Stimulated activated naive CD8-positive, alpha-beta T cell treated with anti-CD3 and anti-CD28 coated beads, Interleukin-15, amount 100 ng/mL, for 72 hours (primary cell): Measurements from ENCODE around the gene C15orf61.
A peak's percentile ranks its signal among the peaks of the same experiment; 100 is the strongest.

Source experiments
- ATAC-seq: fragments of 150-1000 bp; cut with Tn5 transposase; 2 replicates; pipeline ENCODE4 v1.10.0; 2021; ENCODE audit warnings: mild to moderate bottlenecking, moderate library complexity
- DNase-seq, 2 donors: peaks; one replicate each; pipeline ENCODE4 v3.0.0; 2021 to 2022
- H3K27ac Mint-ChIP-seq, 2 donors: one replicate each; pipeline ENCODE4 v1.8.0; 2022; ENCODE audit warnings: mild to moderate bottlenecking in 2 of 2, mixed read lengths in 2 of 2, moderate library complexity in 2 of 2
- H3K27me3 Mint-ChIP-seq: one replicate; pipeline ENCODE4 v1.8.0; 2022; ENCODE audit warnings: mixed read lengths
- H3K4me1 Mint-ChIP-seq: one replicate; pipeline ENCODE4 v1.8.0; 2022; ENCODE audit warnings: mild to moderate bottlenecking, mixed read lengths
- H3K4me3 Mint-ChIP-seq, 2 donors: one replicate each; pipeline ENCODE4 v1.8.0; 2022; ENCODE audit warnings: mild to moderate bottlenecking in 2 of 2, mixed read lengths in 2 of 2, moderate library complexity in 1 of 2
- H3K9me3 Mint-ChIP-seq, 2 donors: one replicate each; pipeline ENCODE4 v1.8.0; 2022; ENCODE audit warnings: mixed read lengths in 2 of 2

C15orf61 gene

GRCh38 chr15:67521029-67521782 lies at the start of gene C15orf61:
Gene C15orf61, plus strand, starts transcription at chr15:67521131. Its CDS starts 118 bp downstream, at chr15:67521249.
- Mint-ChIP-seq H3K27me3 (no peaks in the 10 kb centered on the region), H3K4me1 (peaks cover 31% of the 10 kb centered on the region), H3K27ac (peak within 1 kb of the TSS; percentile 96 to 99), H3K9me3 (no peaks in the 10 kb centered on the region), H3K4me3 (peak within 1 kb of the TSS; percentile 91 to 93)
- ATAC-seq (peak; percentile 89), DNase-seq (peak; percentile 85 to 88)

DNA sequence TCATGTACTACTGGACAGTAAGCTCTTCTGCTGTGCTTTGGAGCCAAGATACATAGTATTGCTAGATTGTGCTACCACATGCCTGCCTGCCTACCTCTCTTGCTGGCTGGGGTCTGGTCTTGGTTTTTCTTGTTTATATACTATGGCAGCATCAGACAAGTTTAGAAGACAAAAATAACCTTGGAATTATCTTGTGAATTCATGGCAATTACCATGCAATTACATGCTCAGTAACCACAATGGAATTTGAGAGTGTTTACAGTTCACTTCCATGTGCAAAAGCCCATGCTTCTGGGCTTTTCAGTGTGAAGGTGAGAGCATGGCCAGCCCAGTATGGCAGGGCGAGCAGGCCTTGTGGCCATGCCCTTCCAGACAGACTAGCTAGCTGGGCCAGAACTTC lies 48.0 kb upstream of the C15orf61 start:
- Mint-ChIP-seq H3K27ac (no peak overlapping the region), H3K4me1 (no peaks in the 10 kb centered on the region), H3K27me3 (no peaks in the 10 kb centered on the region), H3K4me3 (no peak overlapping the region), H3K9me3 (no peaks in the 10 kb centered on the region)
- ATAC-seq: no peak
- no peak for DNase-seq

DNA sequence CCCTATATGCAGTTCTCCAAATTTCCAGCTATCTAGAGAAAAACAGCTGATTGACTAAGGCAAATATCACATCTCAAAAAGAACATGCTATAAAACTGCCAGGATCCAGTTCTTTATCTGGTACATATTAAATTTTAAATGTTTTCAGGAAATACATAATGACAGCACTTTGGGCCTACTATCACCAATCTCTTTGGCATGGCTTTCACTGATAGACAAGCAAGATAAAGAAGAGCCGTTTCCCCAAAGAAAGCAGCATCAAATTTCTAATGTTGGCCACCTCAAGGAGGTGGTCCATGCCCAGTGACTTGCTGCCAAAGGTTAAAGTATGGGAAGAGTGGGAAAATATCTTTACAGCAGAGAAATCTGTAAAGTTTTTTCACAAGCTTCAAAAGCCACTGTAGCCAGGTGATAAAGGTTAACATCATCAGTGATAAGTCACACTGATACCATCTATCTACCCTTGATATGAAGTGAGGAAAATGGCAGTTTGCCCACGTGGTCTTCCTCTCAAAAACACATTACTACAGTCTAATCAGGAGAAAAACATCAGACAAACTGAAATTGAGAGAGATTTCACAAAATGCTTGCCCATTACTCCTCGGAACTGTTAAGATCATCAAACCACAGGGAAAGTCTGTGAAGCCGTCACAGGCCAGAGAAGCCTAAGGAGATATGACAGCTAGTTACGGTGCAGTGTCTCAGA lies 46.4 kb upstream of the C15orf61 start:
- Mint-ChIP-seq H3K4me3 (no peak overlapping the region), H3K4me1 (no peaks in the 10 kb centered on the region), H3K9me3 (no peaks in the 10 kb centered on the region), H3K27me3 (no peaks in the 10 kb centered on the region), H3K27ac (no peak overlapping the region)
- no peak for DNase-seq
- ATAC-seq: no peak

DNA sequence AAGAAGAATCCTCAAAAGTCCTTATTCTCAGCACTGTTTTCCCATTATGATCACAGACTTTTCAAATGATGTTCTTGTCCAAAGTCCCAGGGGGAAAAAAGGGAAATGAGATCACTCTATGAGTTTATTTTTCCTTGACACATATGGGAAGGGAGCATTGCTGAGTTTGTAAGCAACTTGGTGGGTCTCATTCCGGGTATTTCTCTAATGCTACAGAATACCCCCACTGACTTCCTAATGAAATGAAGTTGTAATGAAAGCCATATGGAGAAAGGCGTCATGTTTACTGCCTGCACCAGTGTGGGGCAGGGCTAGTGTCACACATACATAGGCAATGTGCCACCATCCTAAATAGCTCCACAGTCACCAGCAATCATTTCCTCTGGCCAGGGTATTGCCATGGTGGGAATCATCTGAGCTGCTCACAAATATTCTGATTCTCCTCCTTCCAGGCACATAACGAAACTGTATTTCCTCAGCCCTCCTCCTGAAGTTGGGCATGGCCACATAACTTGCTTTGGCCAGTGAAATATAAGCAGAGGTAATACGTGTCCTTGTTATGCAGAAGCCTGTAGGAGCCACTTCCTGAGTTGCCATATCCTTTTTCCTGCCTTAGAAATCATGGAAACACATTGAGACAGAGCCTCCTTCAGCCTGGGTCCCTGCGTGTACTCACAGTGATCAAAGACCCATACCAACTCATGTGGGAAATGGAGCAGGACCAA lies 41.0 kb upstream of the C15orf61 start:
- ATAC-seq (no peak), DNase-seq (no peak)
- Mint-ChIP-seq H3K4me1 (no peaks in the 10 kb centered on the region), H3K27me3 (no peaks in the 10 kb centered on the region), H3K4me3 (no peak overlapping the region), H3K9me3 (peaks cover 0 to 4% of the 10 kb centered on the region in 2 donors), H3K27ac (no peak overlapping the region)

DNA sequence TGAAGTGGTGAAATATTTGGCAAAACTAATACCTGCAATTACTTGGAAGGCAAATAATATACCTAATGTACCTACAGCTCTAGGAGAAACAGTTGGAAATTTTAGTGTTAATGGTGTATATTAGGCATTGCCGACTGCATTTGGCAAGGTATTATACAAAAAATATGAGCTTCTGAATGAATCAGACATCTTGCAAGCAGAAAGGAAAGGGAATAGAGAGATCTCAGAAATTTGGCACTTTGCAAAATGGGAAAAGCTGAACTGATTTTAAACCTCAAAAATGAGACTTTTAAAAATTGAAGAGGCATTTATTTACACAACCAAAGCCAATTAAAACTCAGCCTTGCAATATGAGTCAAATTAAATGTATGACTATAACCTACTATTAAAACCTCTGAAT lies 40.2 kb upstream of the C15orf61 start:
- H3K27ac Mint-ChIP-seq: no peak overlapping the region
- no peaks in the 10 kb centered on the region for H3K4me1 Mint-ChIP-seq
- peaks cover 0 to 4% of the 10 kb centered on the region in 2 donors for H3K9me3 Mint-ChIP-seq
- DNase-seq (no peak), ATAC-seq (no peak)
- H3K27me3 Mint-ChIP-seq: no peaks in the 10 kb centered on the region
- H3K4me3 Mint-ChIP-seq: no peak overlapping the region

DNA sequence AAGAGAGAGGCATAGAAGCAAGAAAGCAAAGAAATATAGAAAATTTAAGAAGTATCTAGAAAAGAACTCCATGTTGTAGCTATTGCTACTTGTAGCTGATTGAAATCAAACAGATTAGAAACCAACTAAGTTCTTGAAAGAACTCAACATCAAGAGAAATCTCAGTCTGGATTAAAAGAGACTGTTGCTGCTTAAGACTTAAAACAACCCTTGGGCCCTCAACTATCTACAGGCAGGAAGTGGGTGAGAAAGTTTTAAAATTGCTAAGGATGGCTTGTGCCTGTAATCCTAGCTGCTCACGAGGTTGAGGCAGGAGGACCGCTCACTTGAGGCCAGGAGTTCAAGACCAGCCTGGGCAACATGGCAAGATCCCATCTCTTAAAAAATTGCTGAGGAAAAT lies 39.3 kb upstream of the C15orf61 start:
- H3K27ac Mint-ChIP-seq: no peak overlapping the region
- no peak overlapping the region for H3K4me3 Mint-ChIP-seq
- H3K9me3 Mint-ChIP-seq: peaks cover 0 to 4% of the 10 kb centered on the region in 2 donors
- no peak for DNase-seq
- H3K27me3 Mint-ChIP-seq: no peaks in the 10 kb centered on the region
- ATAC-seq: no peak
- no peaks in the 10 kb centered on the region for H3K4me1 Mint-ChIP-seq

DNA sequence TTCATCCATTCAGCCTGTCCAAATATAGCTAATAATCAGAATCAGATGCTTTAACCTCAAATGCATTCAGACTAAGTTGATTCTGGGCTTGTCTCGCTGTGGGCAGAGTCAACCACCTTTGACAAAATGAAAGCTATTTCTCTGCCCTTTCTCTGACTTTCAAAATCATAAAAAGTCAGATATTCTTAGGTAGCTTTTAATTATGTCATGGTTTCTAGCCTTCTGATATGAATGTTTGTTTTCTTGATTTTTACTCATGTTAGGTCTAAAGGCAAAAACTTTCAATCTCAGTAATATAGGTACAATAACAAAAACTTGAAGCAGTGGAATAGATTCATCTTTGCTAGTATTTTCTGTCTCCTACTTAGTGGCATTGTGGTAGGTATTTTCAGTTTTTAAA lies 25.3 kb upstream of the C15orf61 start:
- Mint-ChIP-seq H3K4me3 (no peak overlapping the region), H3K4me1 (no peaks in the 10 kb centered on the region), H3K27ac (no peak overlapping the region), H3K9me3 (no peaks in the 10 kb centered on the region), H3K27me3 (no peaks in the 10 kb centered on the region)
- DNase-seq (no peak), ATAC-seq (no peak)

DNA sequence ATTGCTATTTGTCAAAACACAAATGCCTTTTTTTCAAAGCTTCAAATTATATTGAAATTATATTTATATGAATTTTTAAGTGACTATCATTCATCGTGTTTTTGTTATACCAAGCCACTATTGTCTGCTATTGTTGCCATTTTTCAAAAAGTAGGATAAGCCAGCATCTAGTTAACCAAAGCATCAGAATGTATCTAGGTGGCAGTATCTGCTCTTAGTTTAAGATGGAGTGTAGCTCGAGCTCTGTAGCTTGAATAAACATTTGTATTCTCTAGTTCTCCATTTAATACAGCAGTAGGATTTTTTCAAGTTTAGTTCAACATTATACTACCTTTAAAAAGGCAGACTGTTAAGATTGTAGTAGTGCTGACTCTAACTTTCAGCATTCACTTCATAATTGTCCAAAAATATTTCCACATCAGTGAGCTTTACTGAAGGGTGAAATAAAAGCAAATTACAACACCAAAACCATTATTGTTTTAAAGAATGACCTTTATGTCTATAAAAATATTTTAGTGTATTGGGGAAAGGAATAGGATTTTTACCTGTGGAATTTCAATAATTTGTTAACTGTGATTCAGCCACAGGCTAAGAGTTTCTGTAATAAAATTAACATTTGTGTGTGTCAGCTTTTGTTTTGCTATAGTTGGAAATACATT lies 19.6 kb upstream of the C15orf61 start:
- DNase-seq (no peak), ATAC-seq (no peak)
- Mint-ChIP-seq H3K4me3 (no peak overlapping the region), H3K27ac (no peak overlapping the region), H3K27me3 (no peaks in the 10 kb centered on the region), H3K4me1 (no peaks in the 10 kb centered on the region), H3K9me3 (no peaks in the 10 kb centered on the region)

- ATAC-seq (no peak), DNase-seq (no peak)
- Mint-ChIP-seq H3K27me3 (no peaks in the 10 kb centered on the region), H3K27ac (no peak overlapping the region), H3K4me3 (no peak overlapping the region), H3K9me3 (no peaks in the 10 kb centered on the region), H3K4me1 (no peaks in the 10 kb centered on the region)
These were observed 19.0 kb upstream of the C15orf61 start for GRCh38 chr15:67501836-67502461.

- no peak overlapping the region for H3K4me3 Mint-ChIP-seq
- H3K27me3 Mint-ChIP-seq: no peaks in the 10 kb centered on the region
- H3K9me3 Mint-ChIP-seq: no peaks in the 10 kb centered on the region
- no peak overlapping the region for H3K27ac Mint-ChIP-seq
- H3K4me1 Mint-ChIP-seq: no peaks in the 10 kb centered on the region
- ATAC-seq (no peak), DNase-seq (no peak)
These were observed 16.9 kb upstream of the C15orf61 start for GRCh38 chr15:67504056-67504455.

DNA sequence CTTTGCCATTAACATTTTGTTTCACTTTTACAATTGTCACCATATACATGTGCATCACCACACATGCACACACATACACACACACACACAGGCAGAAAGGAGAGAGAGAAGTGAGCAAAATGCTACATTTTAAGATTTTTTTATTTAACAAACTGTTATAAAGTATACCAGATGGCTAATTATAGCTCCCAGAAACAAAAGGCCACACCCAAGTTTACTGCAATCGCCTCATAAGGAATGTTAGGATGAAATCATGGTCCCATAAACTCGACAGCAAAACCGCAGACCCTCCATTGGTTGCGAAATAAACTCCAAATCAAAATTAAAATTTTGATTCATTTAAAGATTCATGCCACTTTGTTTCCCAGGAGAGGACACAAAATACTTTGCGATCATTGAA lies 16.1 kb upstream of the C15orf61 start:
- ATAC-seq (no peak), DNase-seq (no peak)

GRCh38 chr15:67505675-67506572 lies 15.0 kb upstream of the C15orf61 start:
- no peaks in the 10 kb centered on the region for H3K27me3 Mint-ChIP-seq
- no peak for DNase-seq
- H3K27ac Mint-ChIP-seq: peak overlapping the region in 1 of 2 donors; percentile 28
- H3K4me3 Mint-ChIP-seq: no peak overlapping the region
- no peaks in the 10 kb centered on the region for H3K4me1 Mint-ChIP-seq
- no peak for ATAC-seq
- H3K9me3 Mint-ChIP-seq: no peaks in the 10 kb centered on the region

More for the DNA sequence above, 16.1 kb upstream of the C15orf61 start:
- Mint-ChIP-seq H3K9me3 (no peaks in the 10 kb centered on the region), H3K27ac (no peak overlapping the region), H3K27me3 (no peaks in the 10 kb centered on the region), H3K4me3 (no peak overlapping the region), H3K4me1 (no peaks in the 10 kb centered on the region)

- ATAC-seq: no peak
- Mint-ChIP-seq H3K9me3 (no peaks in the 10 kb centered on the region), H3K27me3 (no peaks in the 10 kb centered on the region), H3K27ac (peak overlapping the region in 1 of 2 donors; percentile 13), H3K4me1 (peaks cover 5% of the 10 kb centered on the region), H3K4me3 (no peak overlapping the region)
- DNase-seq: no peak
These were observed 13.9 kb upstream of the C15orf61 start for GRCh38 chr15:67506775-67507747.
